GM19351 (cell line): Measurements from ENCODE around the gene ADGRG2.

Experiments used
- ATAC-seq: cut with Tn5 transposase; IDR thresholded peaks from one replicate; pipeline ENCODE4 v1.9.1; 2021; ENCODE audit warnings: mild to moderate bottlenecking, moderate library complexity; ENCODE audit not compliant: unreplicated experiment

ADGRG2 gene

GRCh38 chrX:18964026-18964425 lies 158.2 kb downstream of the ADGRG2 start:
- no peak for ATAC-seq

DNA sequence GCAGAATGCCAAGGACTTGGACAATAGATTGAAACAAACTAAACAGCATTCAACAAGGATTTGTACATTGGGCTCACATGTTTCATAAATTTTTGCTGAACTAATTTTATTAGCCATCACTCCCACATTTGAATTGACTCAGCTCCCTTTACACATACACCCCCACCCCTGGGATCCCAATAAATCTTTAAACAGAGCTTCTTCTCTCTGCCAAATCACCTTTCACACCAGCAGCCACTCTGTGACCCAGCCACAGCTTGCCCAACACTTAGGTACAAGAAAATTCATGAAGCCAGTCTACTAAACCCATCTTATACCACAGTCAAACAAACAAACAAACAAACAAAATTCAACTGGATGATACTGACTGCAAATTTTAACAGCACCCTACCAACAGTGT lies 159.9 kb downstream of the ADGRG2 start:
- ATAC-seq: no peak

GRCh38 chrX:18961686-18962085 lies 160.6 kb downstream of the ADGRG2 start:
- no peak for ATAC-seq

- no peak for ATAC-seq
Measured at GRCh38 chrX:18956303-18957032, 165.8 kb downstream of the ADGRG2 start.

- no peak for ATAC-seq
Measured at GRCh38 chrX:18955676-18956075, 166.6 kb downstream of the ADGRG2 start.

GRCh38 chrX:18951032-18951431 lies 171.2 kb downstream of the ADGRG2 start:
- no peak for ATAC-seq

DNA sequence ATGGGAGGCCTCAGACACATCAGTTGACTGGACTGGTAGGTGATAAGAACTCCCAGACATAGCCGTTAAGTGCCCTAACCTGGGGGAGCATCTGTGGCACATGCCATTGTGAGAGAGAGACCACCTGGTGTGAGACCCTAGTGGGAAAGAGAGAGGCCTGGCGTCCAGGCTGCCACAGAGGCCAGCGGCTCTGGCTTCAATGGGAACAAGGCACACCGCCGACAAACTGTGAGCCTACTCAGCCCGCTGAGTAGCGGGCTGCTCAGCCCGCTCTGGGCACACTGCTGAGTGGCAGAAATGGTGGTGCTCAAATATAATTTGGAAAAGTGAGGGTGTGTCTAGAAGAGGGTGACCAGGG lies 172.3 kb downstream of the ADGRG2 start:
- ATAC-seq: no peak

GRCh38 chrX:18949291-18949943 lies 172.9 kb downstream of the ADGRG2 start:
- no peak for ATAC-seq

GRCh38 chrX:18946611-18947010 lies 175.7 kb downstream of the ADGRG2 start:
- ATAC-seq: no peak

DNA sequence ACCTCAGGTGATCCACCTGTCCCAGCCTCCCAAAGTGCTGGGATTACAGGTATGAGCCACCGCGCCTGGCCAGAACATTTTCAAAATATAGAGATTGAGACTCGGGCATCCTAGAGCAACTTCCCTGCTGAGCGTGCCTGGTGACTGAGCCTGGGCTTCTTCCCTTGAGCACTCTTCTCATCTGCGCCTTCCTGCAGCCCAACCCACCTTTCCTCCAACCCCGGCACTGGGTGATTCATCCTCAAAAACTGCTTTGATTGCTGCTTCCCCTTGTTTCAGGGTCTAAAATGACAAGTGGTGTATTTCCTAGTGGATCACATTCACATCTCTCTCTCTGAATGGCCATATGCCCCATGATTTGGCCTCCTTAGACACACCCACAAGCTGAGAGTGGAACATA lies 176.1 kb downstream of the ADGRG2 start:
- no peak for ATAC-seq

GRCh38 chrX:18945483-18945882 lies 176.8 kb downstream of the ADGRG2 start:
- ATAC-seq: no peak

DNA sequence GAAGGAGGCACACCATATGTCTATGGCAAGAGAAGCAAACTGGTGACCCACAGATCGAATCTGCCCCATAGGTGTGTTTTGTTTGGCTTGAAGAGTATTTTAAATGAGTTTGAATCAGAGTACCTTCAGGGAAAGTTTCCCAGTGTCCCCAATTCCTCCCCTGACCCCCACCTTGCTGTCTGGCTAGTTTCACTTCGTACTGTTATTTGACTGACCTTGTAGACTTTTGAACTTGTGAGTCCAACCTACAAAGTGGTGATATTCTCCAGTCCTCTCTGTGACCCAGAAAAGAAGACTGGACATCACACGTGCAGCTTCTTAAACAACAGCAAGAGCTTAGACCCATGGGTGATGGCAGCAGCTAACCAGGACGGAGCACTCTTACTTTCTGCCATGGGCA lies 177.8 kb downstream of the ADGRG2 start:
- no peak for ATAC-seq

DNA sequence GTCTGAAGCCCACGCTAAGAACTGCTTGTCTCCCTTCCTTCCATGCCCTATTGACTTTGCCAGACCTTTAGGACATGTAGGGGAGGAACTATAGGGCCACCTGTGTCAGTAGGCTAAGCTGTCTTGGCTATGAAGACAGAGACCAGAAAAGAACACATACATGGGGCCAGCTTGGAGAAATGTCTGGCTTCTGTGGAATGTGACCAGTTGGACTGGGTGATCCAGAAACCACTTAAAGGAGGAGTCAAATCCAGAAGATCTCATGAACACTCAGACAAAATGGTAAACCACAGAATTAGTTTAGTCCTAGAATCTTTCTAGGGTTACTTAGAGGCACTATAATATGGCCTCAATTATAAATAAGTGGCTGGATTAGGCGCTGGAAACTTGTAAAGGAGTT lies 180.4 kb downstream of the ADGRG2 start:
- no peak for ATAC-seq
